ENCODE data around the gene MYO18A. TPM values are rescaled to one million over a fixed set of nuclear protein-coding genes. Genes with fewer than 3 reads are reported as not detected.
"Not testable (repeated sequence)": the region's sequence is repeated elsewhere in the genome, so short reads cannot be mapped to it uniquely, and the experiment has no call there.

Gene MYO18A
- polyA plus RNA-seq, 3 donors from 2014 or later = 1.5 to 32.5 (median 5.2) TPM

- H3K27ac Mint-ChIP-seq = peak overlapping the region in 1 of 6 donors; percentile 54
Measured at GRCh38 chr17:29102046-29102445, 78.2 kb downstream of the MYO18A start.

DNA sequence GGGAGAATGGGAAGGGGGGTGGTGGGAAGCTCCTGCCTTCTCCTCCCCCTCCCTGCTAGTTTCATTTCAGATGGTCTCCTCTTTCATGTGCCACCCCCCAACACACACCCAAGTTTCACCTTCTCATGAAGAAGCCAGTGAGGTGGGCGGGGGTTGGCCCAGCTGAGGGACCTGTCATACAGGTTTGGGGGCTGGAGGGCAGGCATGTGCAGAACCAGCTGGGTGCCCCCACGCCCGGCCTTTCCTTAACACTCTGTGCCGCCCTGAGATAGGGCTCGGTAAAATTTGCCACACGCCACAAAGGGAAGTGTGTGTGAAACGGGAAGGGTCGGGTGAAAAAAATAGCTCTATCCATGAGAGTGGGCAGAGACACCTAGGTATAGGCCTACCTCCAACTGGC, 79.9 kb downstream of the MYO18A start:
- H3K27me3 Mint-ChIP-seq (ENCODE audit: low read depth in 3 of 3) = peaks cover 0 to 2% (median 0%) of the 10 kb centered on the region in 3 donors
- no peak overlapping the region for H3K27ac Mint-ChIP-seq
- no peak overlapping the region for H3K4me3 Mint-ChIP-seq
- no peaks in the 10 kb centered on the region for H3K9me3 Mint-ChIP-seq
- H3K4me1 Mint-ChIP-seq = no peaks in the 10 kb centered on the region
- no peak for DNase-seq
- peaks cover 16 to 22% (median 17%) of the 10 kb centered on the region in 3 donors for H3K36me3 Mint-ChIP-seq

More at GRCh38 chr17:29102046-29102445, 78.2 kb downstream of the MYO18A start:
- no peaks in the 10 kb centered on the region for H3K9me3 Mint-ChIP-seq
- H3K27me3 Mint-ChIP-seq (ENCODE audit: low read depth in 3 of 3) = peaks cover 0 to 2% (median 0%) of the 10 kb centered on the region in 3 donors
- no peak for DNase-seq
- H3K4me3 Mint-ChIP-seq = no peak overlapping the region
- H3K4me1 Mint-ChIP-seq = no peaks in the 10 kb centered on the region
- peaks cover 23 to 25% (median 24%) of the 10 kb centered on the region in 3 donors for H3K36me3 Mint-ChIP-seq

DNA sequence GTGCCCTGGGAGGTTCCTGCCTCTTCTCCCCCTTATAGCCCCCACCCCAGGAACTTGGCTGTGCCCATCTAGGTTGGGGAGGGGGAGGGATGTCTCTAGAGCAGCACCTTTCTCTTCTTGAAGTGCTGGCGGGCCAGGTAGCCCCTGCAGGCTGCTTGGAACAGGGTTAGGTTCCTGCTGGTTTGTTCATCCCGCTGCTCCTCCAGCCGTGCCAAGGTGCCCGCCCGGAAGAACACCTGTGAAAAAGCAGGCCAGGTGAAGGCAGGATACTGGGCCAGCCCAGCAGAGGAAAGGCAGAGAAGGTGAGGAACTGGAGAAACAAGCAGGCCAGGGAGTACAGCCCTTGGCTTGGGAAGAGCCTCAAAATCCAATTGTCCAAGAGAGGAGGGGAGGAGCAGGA, 80.7 kb downstream of the MYO18A start:
- no peaks in the 10 kb centered on the region for H3K4me1 Mint-ChIP-seq
- no peaks in the 10 kb centered on the region for H3K9me3 Mint-ChIP-seq
- no peak for DNase-seq
- peaks cover 13 to 18% (median 13%) of the 10 kb centered on the region in 3 donors for H3K36me3 Mint-ChIP-seq
- peaks cover 0 to 2% (median 0%) of the 10 kb centered on the region in 3 donors for H3K27me3 Mint-ChIP-seq (ENCODE audit: low read depth in 3 of 3)
- H3K4me3 Mint-ChIP-seq = no peak overlapping the region
- no peak overlapping the region for H3K27ac Mint-ChIP-seq

GRCh38 chr17:29096094-29096493, 84.1 kb downstream of the MYO18A start:
- Mint-ChIP-seq H3K36me3 (peaks cover 0 to 9% (median 0%) of the 10 kb centered on the region in 3 donors), H3K27me3 (ENCODE audit: low read depth in 3 of 3) (no peaks in the 10 kb centered on the region), H3K4me3 (no peak overlapping the region), H3K9me3 (no peaks in the 10 kb centered on the region), H3K27ac (no peak overlapping the region), H3K4me1 (no peaks in the 10 kb centered on the region)
- no peak for DNase-seq

GRCh38 chr17:29095439-29095838, 84.8 kb downstream of the MYO18A start:
- Mint-ChIP-seq H3K36me3 (peaks cover 0 to 14% (median 3%) of the 10 kb centered on the region in 3 donors), H3K9me3 (no peaks in the 10 kb centered on the region), H3K4me1 (no peaks in the 10 kb centered on the region), H3K27me3 (ENCODE audit: low read depth in 3 of 3) (no peaks in the 10 kb centered on the region), H3K27ac (peak overlapping the region in 1 of 6 donors; percentile 50), H3K4me3 (no peak overlapping the region)
- DNase-seq = no peak

DNA sequence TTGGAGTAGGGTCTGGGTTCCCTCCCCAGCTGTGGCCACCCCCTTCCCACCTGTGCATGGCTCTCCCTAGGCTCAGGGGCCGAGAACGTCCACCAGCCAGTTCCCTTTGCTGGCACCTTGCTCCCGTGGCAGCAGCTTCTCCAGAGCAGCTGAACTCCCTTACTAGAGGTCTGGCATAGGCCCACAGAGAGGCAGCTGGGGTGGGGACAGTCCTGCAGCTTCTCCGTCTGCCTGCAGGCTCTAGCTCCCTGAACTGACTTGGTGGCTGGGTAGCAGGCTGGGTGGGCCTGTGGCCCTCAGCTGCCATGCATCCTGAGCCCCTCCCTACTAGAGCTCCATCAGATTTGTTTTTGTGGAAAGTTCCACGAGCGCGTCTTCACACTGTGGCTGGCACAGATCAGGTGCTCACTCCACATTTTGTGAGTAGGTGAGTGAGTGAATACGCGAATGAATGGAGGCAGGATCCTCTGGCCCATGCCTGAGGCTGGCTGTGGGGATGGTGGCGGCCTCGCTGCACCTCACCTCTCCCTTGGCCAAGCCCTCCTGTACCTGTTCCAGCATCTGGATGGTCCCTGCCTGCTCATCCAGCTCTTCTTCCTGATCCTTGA, 86.0 kb downstream of the MYO18A start:
- peaks cover 0 to 23% (median 3%) of the 10 kb centered on the region in 3 donors for H3K36me3 Mint-ChIP-seq
- H3K27me3 Mint-ChIP-seq (ENCODE audit: low read depth in 3 of 3) = peaks cover 0 to 2% (median 0%) of the 10 kb centered on the region in 3 donors
- DNase-seq = no peak
- no peak overlapping the region for H3K27ac Mint-ChIP-seq
- no peaks in the 10 kb centered on the region for H3K9me3 Mint-ChIP-seq
- H3K4me3 Mint-ChIP-seq = no peak overlapping the region
- H3K4me1 Mint-ChIP-seq = no peaks in the 10 kb centered on the region

DNA sequence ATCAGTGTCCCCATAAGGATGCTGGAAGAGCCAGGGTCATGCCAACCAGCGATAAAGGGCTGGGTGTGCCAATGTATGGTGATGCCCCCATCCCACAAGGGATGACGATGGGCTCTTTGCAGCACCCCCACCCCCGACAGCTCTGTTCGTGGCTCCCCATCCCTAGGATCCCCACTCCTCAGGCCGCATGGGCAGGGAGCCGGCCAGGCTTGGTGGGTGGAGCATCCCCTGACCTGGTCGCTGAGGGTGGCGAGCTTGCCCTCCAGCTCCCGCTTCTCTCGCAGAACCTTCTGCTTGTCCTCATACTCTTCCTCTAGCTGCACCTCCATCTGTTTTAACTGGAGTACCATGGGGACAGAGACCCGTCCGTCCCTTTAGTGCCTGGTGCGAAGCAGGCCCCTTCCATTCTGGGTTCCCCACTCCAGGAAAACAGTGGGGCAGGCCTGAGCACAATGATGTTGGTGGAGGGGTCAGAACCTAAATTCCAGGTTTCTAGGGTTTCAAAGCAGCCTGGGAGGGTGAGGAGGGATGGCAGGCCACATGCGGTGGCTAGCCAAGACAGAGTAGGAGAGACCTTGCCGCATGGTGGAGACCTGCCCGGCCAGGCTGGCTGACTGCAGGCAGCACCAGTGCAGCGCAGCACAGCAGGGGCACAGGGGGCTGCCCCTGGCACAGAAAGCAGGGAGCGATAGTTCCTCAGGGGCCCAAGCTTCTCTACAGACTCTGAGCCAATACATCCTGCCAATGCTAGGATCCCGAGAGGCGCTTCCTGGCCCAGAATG, 86.9 kb downstream of the MYO18A start:
- no peaks in the 10 kb centered on the region for H3K9me3 Mint-ChIP-seq
- H3K36me3 Mint-ChIP-seq = peaks cover 3 to 30% (median 5%) of the 10 kb centered on the region in 3 donors
- no peaks in the 10 kb centered on the region for H3K4me1 Mint-ChIP-seq
- H3K27me3 Mint-ChIP-seq (ENCODE audit: low read depth in 3 of 3) = peaks cover 0 to 2% (median 0%) of the 10 kb centered on the region in 3 donors
- H3K4me3 Mint-ChIP-seq = no peak overlapping the region
- no peak for DNase-seq
- H3K27ac Mint-ChIP-seq = no peak overlapping the region

- no peak for DNase-seq
- peaks cover 3 to 38% (median 7%) of the 10 kb centered on the region in 3 donors for H3K36me3 Mint-ChIP-seq
- peaks cover 0 to 2% (median 0%) of the 10 kb centered on the region in 3 donors for H3K27me3 Mint-ChIP-seq (ENCODE audit: low read depth in 3 of 3)
- H3K4me3 Mint-ChIP-seq = no peak overlapping the region
- H3K27ac Mint-ChIP-seq = no peak overlapping the region
- H3K9me3 Mint-ChIP-seq = no peaks in the 10 kb centered on the region
- H3K4me1 Mint-ChIP-seq = no peaks in the 10 kb centered on the region
Measured at GRCh38 chr17:29091606-29092289, 88.5 kb downstream of the MYO18A start.

GRCh38 chr17:29090750-29091605, 89.2 kb downstream of the MYO18A start:
- no peaks in the 10 kb centered on the region for H3K4me1 Mint-ChIP-seq
- H3K27me3 Mint-ChIP-seq (ENCODE audit: low read depth in 3 of 3) = peaks cover 0 to 7% (median 0%) of the 10 kb centered on the region in 3 donors
- no peaks in the 10 kb centered on the region for H3K9me3 Mint-ChIP-seq
- no peak overlapping the region for H3K4me3 Mint-ChIP-seq
- peaks cover 3 to 39% (median 7%) of the 10 kb centered on the region in 3 donors for H3K36me3 Mint-ChIP-seq
- H3K27ac Mint-ChIP-seq = no peak overlapping the region
- DNase-seq = no peak

- peaks cover 3 to 39% (median 7%) of the 10 kb centered on the region in 3 donors for H3K36me3 Mint-ChIP-seq
- no peaks in the 10 kb centered on the region for H3K9me3 Mint-ChIP-seq
- H3K27me3 Mint-ChIP-seq (ENCODE audit: low read depth in 3 of 3) = peaks cover 0 to 7% (median 0%) of the 10 kb centered on the region in 3 donors
- H3K4me3 Mint-ChIP-seq = no peak overlapping the region
- no peak for DNase-seq
- H3K27ac Mint-ChIP-seq = no peak overlapping the region
- no peaks in the 10 kb centered on the region for H3K4me1 Mint-ChIP-seq
Measured at GRCh38 chr17:29090108-29090507, 90.1 kb downstream of the MYO18A start.

GRCh38 chr17:29089601-29090044, 90.6 kb downstream of the MYO18A start:
- peaks cover 0 to 7% (median 0%) of the 10 kb centered on the region in 3 donors for H3K27me3 Mint-ChIP-seq (ENCODE audit: low read depth in 3 of 3)
- H3K4me3 Mint-ChIP-seq = no peak overlapping the region
- H3K4me1 Mint-ChIP-seq = no peaks in the 10 kb centered on the region
- no peaks in the 10 kb centered on the region for H3K9me3 Mint-ChIP-seq
- DNase-seq = no peak
- H3K36me3 Mint-ChIP-seq = peaks cover 3 to 39% (median 7%) of the 10 kb centered on the region in 3 donors
- no peak overlapping the region for H3K27ac Mint-ChIP-seq

DNA sequence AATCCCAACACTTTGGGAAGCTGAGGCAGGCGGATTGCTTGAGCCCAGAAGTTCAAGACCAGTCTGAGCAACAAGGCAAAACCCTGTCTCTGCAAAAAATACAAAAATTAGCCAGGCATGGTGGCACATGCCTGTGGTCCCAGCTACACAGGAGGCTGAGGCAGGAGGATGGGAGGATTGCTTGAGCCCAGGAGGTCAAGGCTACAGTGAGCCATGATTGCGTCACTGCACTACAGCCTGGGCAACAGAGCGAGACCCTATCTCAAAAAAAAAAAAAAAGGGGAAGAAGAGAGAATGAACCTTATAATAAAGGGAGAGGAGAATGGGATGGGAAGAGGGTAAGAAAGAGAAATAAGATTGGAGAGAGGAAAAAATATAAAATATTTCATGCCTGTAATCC, 91.4 kb downstream of the MYO18A start:
- not testable (repeated sequence) for H3K4me3 Mint-ChIP-seq; H3K9me3 Mint-ChIP-seq; H3K4me1 Mint-ChIP-seq; DNase-seq; H3K27me3 Mint-ChIP-seq (ENCODE audit: low read depth in 3 of 3)
- H3K27ac Mint-ChIP-seq = peak overlapping the region in 1 of 6 donors; percentile 49
- peaks cover 3 to 43% (median 13%) of the 10 kb centered on the region in 3 donors for H3K36me3 Mint-ChIP-seq
